ENCODE results near the gene LITAF.

Gene LITAF

DNA sequence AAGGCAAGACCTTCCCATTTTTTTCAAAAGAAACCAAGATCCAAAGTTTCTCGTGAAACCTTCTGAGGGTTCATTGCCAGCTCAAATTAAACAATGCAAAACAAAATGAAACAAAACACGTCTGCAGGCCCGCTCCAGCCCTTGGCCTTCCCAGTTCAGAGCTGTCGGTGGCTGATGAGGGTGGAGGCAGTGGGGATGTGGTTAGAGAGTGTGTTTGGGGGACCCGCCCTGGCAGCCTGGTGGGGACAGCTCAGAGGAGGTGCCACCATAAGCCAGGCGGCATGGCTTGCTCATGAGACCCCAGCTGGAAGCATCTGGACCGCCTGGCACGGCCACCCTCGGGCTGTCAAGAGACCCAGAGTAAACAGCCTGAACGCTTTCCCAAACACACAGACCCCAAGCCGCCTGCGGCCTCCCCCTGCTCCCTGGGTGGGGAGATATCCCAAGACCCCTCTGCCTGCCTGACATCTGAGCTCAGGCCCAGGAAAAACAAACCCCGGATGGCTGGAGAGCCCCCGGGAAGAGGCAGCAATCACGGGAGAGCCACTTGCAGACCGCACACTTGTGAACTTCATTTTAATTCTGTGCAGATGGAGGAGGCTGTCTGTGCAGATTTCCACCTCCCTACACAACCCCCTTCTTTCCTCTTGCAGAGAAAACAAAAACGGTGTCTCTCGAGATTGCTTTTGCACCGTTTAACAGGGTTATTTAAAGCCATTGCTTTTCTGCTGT is 35.4 kb upstream of the LITAF start:
- Histone ChIP-seq H3K36me3 (ENCODE audit: control insufficient read depth in 2 of 2, insufficient read depth in 1 of 2, low read length in 2 of 2) (no peaks in the 10 kb centered on the region), H3K4me3 (ENCODE audit: low read depth, low read length) (no peak overlapping the region), H3K27ac (ENCODE audit: extremely low read depth, low read depth, low read length) (no peak overlapping the region), H3K9me3 (ENCODE audit: control insufficient read depth, insufficient read depth, low read depth, low read length) (no peaks in the 10 kb centered on the region), H3K4me1 (ENCODE audit: control insufficient read depth, insufficient read depth, low read length) (no peaks in the 10 kb centered on the region)
- ChIA-PET CTCF (interaction anchor here (0.6 kb wide), 1 partner anchor 109 kb away, joined by 3 read pairs; no protein-coding TSS in a partner anchor), POLR2A (no interaction called here)
- TF ChIP-seq ZBTB7A (tag by site-specific recombination; IDR thresholded peaks at IDR 0.05; ENCODE audit: low read depth) (no peak), ZNF571 (tag by site-specific recombination; IDR thresholded peaks at IDR 0.05) (no peak)

DNA sequence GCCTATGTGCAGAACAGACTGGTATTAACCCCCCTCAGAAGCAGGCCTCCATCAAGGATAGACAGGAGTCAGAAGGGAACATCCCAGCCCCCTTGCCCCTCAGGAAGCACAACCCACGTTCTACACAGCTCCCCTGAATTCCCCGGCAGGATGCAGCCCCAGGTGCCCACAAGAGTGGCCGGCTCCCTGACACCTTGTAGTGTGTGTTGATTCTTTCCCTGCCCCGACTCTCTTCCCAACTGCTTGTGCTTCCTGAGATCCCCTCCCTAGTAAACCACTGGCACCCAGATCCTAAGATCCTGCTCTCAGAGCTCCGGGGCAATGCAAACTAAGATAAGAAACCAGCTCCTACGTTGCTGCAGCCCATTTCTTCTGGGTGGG is 34.8 kb upstream of the LITAF start:
- no peaks in the 10 kb centered on the region for H3K4me1 ChIP-seq (ENCODE audit: control insufficient read depth, insufficient read depth, low read length)
- H3K36me3 ChIP-seq (ENCODE audit: control insufficient read depth in 2 of 2, insufficient read depth in 1 of 2, low read length in 2 of 2) = no peaks in the 10 kb centered on the region
- ChIA-PET CTCF (interaction anchor here (0.6 kb wide), 1 partner anchor 108 kb away, joined by 3 read pairs; no protein-coding TSS in a partner anchor), POLR2A (no interaction called here)
- H3K9me3 ChIP-seq (ENCODE audit: control insufficient read depth, insufficient read depth, low read depth, low read length) = no peaks in the 10 kb centered on the region
- no peak overlapping the region for H3K4me3 ChIP-seq (ENCODE audit: low read depth, low read length)
- TF ChIP-seq ZBTB8A (tag by site-specific recombination; IDR thresholded peaks at IDR 0.05) = no peak
- TF ChIP-seq ZNF133 (tag by site-specific recombination; IDR thresholded peaks at IDR 0.05) = no peak
- TF ChIP-seq ZNF624 (tag by site-specific recombination; IDR thresholded peaks at IDR 0.05) = no peak
- TF ChIP-seq ZSCAN18 (tag by site-specific recombination; IDR thresholded peaks at IDR 0.05) = no peak
- no peak for TF ChIP-seq EGR2 (tag by site-specific recombination; IDR thresholded peaks at IDR 0.05; ENCODE audit: low read depth)
- TF ChIP-seq ZFP3 (tag by site-specific recombination; IDR thresholded peaks at IDR 0.05; ENCODE audit: low read depth) = 0 out of 2 replicates have a peak, but pooled peaks have one; percentile 15
- TF ChIP-seq ZNF202 (tag by site-specific recombination; IDR thresholded peaks at IDR 0.05; ENCODE audit: borderline replicate concordance) = no peak
- no peak for TF ChIP-seq ZNF747 (tag by site-specific recombination; IDR thresholded peaks at IDR 0.05)
- H3K27ac ChIP-seq (ENCODE audit: extremely low read depth, low read depth, low read length) = no peak overlapping the region

DNA sequence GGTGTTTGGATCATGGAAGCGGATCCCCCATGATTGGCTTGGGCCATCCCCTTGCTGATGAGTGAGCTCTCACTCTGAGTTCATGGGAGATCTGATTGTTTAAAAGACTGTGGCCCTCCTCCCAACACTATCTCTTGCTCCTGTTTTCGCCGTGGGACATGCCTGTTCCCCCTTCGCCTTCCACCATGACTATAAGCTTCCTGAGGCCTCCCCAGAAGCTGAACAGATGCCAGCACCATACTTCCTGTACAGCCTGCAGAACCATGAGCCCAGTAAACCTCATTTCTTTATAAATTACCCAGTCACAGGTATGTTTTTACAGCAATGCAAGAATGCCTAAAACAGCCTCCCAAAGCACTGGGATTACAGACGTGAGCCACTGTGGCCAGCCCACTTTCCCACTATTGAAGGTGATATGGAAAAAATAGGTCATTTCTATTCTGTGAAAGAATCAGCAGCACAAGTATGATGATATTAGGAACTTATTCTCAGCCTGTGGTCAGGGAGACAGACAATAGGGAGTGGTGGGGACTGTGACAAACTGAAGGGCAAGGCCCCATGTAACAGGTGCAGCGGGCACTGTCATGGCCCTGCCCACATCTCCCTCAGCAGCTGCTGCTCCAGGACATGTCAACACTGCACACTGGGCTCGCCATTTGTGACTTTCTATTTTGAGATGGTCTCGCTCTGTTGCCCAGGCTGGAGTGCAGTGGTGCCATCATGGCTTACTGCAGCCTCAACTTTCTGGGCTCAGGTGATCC is 33.7 kb upstream of the LITAF start:
- no peak overlapping the region for H3K27ac ChIP-seq (ENCODE audit: extremely low read depth, low read depth, low read length)
- CTCF ChIA-PET = interaction anchor here (0.7 kb wide), 1 partner anchor 75 kb away, joined by 3 read pairs; no protein-coding TSS in a partner anchor

More for the DNA sequence above, 33.7 kb upstream of the LITAF start:
- no peaks in the 10 kb centered on the region for H3K4me1 ChIP-seq (ENCODE audit: control insufficient read depth, insufficient read depth, low read length)
- H3K9me3 ChIP-seq (ENCODE audit: control insufficient read depth, insufficient read depth, low read depth, low read length) = no peaks in the 10 kb centered on the region
- H3K36me3 ChIP-seq (ENCODE audit: control insufficient read depth in 2 of 2, insufficient read depth in 1 of 2, low read length in 2 of 2) = no peaks in the 10 kb centered on the region
- TF ChIP-seq ZNF654 (tag by site-specific recombination; IDR thresholded peaks at IDR 0.05; ENCODE audit: low read depth) (no peak), AEBP2 (tag by site-specific recombination; IDR thresholded peaks at IDR 0.05; ENCODE audit: borderline replicate concordance) (no peak), ZNF776 (tag by site-specific recombination; IDR thresholded peaks at IDR 0.05; ENCODE audit: borderline replicate concordance) (0 out of 2 replicates have a peak, but pooled peaks have one; percentile 29), ZNF146 (tag by site-specific recombination; IDR thresholded peaks at IDR 0.05) (no peak), ZNF19 (tag by site-specific recombination; IDR thresholded peaks at IDR 0.05; ENCODE audit: low read depth) (no peak)
- TF ChIP-seq, protein P1, sequence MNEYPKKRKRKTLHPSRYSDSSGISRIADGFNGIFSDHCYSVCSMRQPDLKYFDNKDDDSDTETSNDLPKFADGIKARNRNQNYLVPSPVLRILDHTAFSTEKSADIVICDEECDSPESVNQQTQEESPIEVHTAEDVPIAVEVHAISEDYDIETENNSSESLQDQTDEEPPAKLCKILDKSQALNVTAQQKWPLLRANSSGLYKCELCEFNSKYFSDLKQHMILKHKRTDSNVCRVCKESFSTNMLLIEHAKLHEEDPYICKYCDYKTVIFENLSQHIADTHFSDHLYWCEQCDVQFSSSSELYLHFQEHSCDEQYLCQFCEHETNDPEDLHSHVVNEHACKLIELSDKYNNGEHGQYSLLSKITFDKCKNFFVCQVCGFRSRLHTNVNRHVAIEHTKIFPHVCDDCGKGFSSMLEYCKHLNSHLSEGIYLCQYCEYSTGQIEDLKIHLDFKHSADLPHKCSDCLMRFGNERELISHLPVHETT (tag by site-specific recombination; IDR thresholded peaks at IDR 0.05) = no peak
- H3K4me3 ChIP-seq (ENCODE audit: low read depth, low read length) = no peak overlapping the region
- POLR2A ChIA-PET = no interaction called here
